OCI-LY7 (cell line): ENCODE measurements around the gene NGF. TPM values are rescaled to one million over a fixed set of nuclear protein-coding genes. Genes with fewer than 3 reads are reported as not detected.

Experiments
- BruUV-seq: library from RNA; stranded (reverse); fragments of 400-500 nt; replicated peaks from 2 replicates; lab custom pipeline; 2021; lab: Mats Ljungman, UMichigan
- CTCF ChIA-PET: fragments of 300-600 bp; sonication (Branson Sonifier 250); formaldehyde crosslinking; loops from one replicate; lab custom pipeline; 2022; ENCODE audit warnings: antibody characterized with exemption; ENCODE audit not compliant: unreplicated experiment; lab: Charles Lee
- POLR2A ChIA-PET: fragments of 300-600 bp; sonication (Branson Sonifier 250); formaldehyde crosslinking; loops from one replicate; lab custom pipeline; 2022; ENCODE audit warnings: antibody characterized with exemption; lab: Charles Lee
- DNase-seq: peaks from one replicate; pipeline ENCODE4 v3.0.0-alpha.2; 2015; ENCODE audit warnings: low spot score
- H2AFZ ChIP-seq: fragments of 200-600 bp; sonication (generic), shearing (Covaris generic); 2 replicates; pipeline ENCODE4 v1.6.1; 2014; ENCODE audit warnings: mild to moderate bottlenecking, antibody characterized with exemption, low read length, moderate library complexity
- H3K27ac ChIP-seq: fragments of 200-600 bp; sonication (generic); 2 replicates; pipeline ENCODE4 v1.5.1; 2014; ENCODE audit warnings: mixed run types, low read depth, mild to moderate bottlenecking, moderate library complexity, low read length, inconsistent platforms; ENCODE audit not compliant: poor library complexity, severe bottlenecking
- H3K36me3 ChIP-seq: fragments of 200-600 bp; sonication (generic); 2 replicates; pipeline ENCODE4 v1.6.1; 2014; ENCODE audit warnings: mild to moderate bottlenecking, antibody characterized with exemption, low read length, moderate library complexity, mixed read lengths; ENCODE audit not compliant: insufficient read depth
- H3K4me1 ChIP-seq: fragments of 200-600 bp; sonication (generic); 2 replicates; pipeline ENCODE4 v1.5.1; 2014; ENCODE audit warnings: mild to moderate bottlenecking, low read length; ENCODE audit not compliant: insufficient read depth, poor library complexity, severe bottlenecking
- H3K4me2 ChIP-seq: fragments of 200-600 bp; sonication (generic); 2 replicates; pipeline ENCODE4 v1.6.1; 2014; ENCODE audit warnings: mild to moderate bottlenecking, low read length
- H3K4me3 ChIP-seq: fragments of 200-600 bp; sonication (generic); 2 replicates; pipeline ENCODE4 v1.5.1; 2014; ENCODE audit warnings: mild to moderate bottlenecking, low read depth, low read length; ENCODE audit not compliant: poor library complexity, severe bottlenecking
- H3K79me2 ChIP-seq: fragments of 200-600 bp; sonication (generic); 2 replicates; pipeline ENCODE4 v1.6.1; 2016; ENCODE audit warnings: low read depth, mild to moderate bottlenecking, low read length, moderate library complexity, mixed read lengths; ENCODE audit not compliant: insufficient read depth
- H3K9me2 ChIP-seq: fragments of 200-600 bp; sonication (generic); 2 replicates; pipeline ENCODE4 v1.6.1; 2016; ENCODE audit warnings: mild to moderate bottlenecking, low read length, mixed read lengths; ENCODE audit not compliant: insufficient read depth
- H3K9me3 ChIP-seq: fragments of 200-600 bp; sonication (generic); 2 replicates; pipeline ENCODE4 v1.6.1; 2014; ENCODE audit warnings: mild to moderate bottlenecking, mixed run types, low read length, mixed read lengths
- H4K20me1 ChIP-seq: fragments of 200-600 bp; sonication (generic); 2 replicates; pipeline ENCODE4 v1.6.1; 2014; ENCODE audit warnings: mild to moderate bottlenecking, antibody characterized with exemption, low read length, moderate library complexity, mixed read lengths; ENCODE audit not compliant: insufficient read depth
- CTCF ChIP-seq: fragments of 200-600 bp; sonication (generic); conservative IDR thresholded peaks from 2 replicates; pipeline ENCODE4 v1.5.1; 2014; ENCODE audit warnings: mild to moderate bottlenecking, antibody characterized with exemption, low read length, moderate library complexity, mixed read lengths
- EZH2phosphoT487 ChIP-seq: fragments of 200-600 bp; sonication (generic); IDR thresholded peaks from 2 replicates; pipeline ENCODE4 v1.6.1; 2018; ENCODE audit warnings: low read depth, borderline replicate concordance, mild to moderate bottlenecking, mixed run types, antibody characterized with exemption, low read length, moderate library complexity, mixed read lengths
- intact Hi-C: fragments of 100-400 bp; cut with micrococcal nuclease; formaldehyde crosslinking; loops from one replicate; pipeline ENCODE4 v1.10.0; 2022; ENCODE audit not compliant: unreplicated experiment
- total RNA-seq, 2 experiments: library from RNA; depleted of rRNA in 1 of 2; stranded (reverse); fragments of >200 nt in 1 of 2; shearing (Covaris generic) in 1 of 2; gene quantifications; 2 replicates each; pipeline ENCODE4 v1.2.3, GENCODE V29; 2014 to 2022

The NGF gene
- total RNA-seq, 2 experiments from 2014 or later, result not detected

- H3K4me1 ChIP-seq, result no peaks in the 10 kb centered on the region
- H4K20me1 ChIP-seq, result no peaks in the 10 kb centered on the region
- H3K79me2 ChIP-seq, result no peaks in the 10 kb centered on the region
- no peaks in the 10 kb centered on the region for H3K36me3 ChIP-seq
- no peaks in the 10 kb centered on the region for H3K9me2 ChIP-seq
- no peak overlapping the region for H3K27ac ChIP-seq
- CTCF ChIA-PET, result no interaction called here
- no TSS peak for BruUV-seq
- POLR2A ChIA-PET, result no interaction called here
- H2AFZ ChIP-seq, result no peak overlapping the region
- DNase-seq, result no peak
- H3K9me3 ChIP-seq, result no peaks in the 10 kb centered on the region
- H3K4me3 ChIP-seq, result no peak overlapping the region
- TF ChIP-seq EZH2phosphoT487 (no peak), CTCF (no peak)
- no peak overlapping the region for H3K4me2 ChIP-seq
- intact Hi-C loops, result loop anchor here (5.0 to 10.0 kb wide), 3 partner anchors 75 to 318 kb away; no protein-coding TSS in a partner anchor
Measured at GRCh38 chr1:115277276-115277675, 60.8 kb downstream of the NGF start.

- no peaks in the 10 kb centered on the region for H3K9me3 ChIP-seq
- H3K36me3 ChIP-seq, result no peaks in the 10 kb centered on the region
- BruUV-seq, result no TSS peak
- no peak overlapping the region for H2AFZ ChIP-seq
- TF ChIP-seq CTCF (peak; percentile 89), EZH2phosphoT487 (no peak)
- ChIA-PET CTCF (interaction anchor here (1.4 kb wide), 1 partner anchor 194 kb away, joined by 3 read pairs; no protein-coding TSS in a partner anchor), POLR2A (no interaction called here)
- no peak overlapping the region for H3K4me3 ChIP-seq
- no peaks in the 10 kb centered on the region for H3K79me2 ChIP-seq
- H3K9me2 ChIP-seq, result no peaks in the 10 kb centered on the region
- no peak overlapping the region for H3K4me2 ChIP-seq
- intact Hi-C loops, result loop anchor here (1.0 to 10.0 kb wide), 4 partner anchors 77 to 320 kb away; no protein-coding TSS in a partner anchor
- H4K20me1 ChIP-seq, result no peaks in the 10 kb centered on the region
- no peak overlapping the region for H3K27ac ChIP-seq
- H3K4me1 ChIP-seq, result no peaks in the 10 kb centered on the region
- DNase-seq, result peak; percentile 55
Measured at GRCh38 chr1:115275216-115275615, 62.8 kb downstream of the NGF start.

GRCh38 chr1:115274467-115274866 is 63.6 kb downstream of the NGF start:
- no peak for DNase-seq
- no peak overlapping the region for H3K4me3 ChIP-seq
- no peak overlapping the region for H2AFZ ChIP-seq
- H3K79me2 ChIP-seq, result no peaks in the 10 kb centered on the region
- POLR2A ChIA-PET, result no interaction called here
- no peaks in the 10 kb centered on the region for H3K36me3 ChIP-seq
- H3K9me2 ChIP-seq, result no peaks in the 10 kb centered on the region
- BruUV-seq, result no TSS peak
- CTCF ChIA-PET, result no interaction called here
- H3K4me2 ChIP-seq, result no peak overlapping the region
- no peak overlapping the region for H3K27ac ChIP-seq
- H3K4me1 ChIP-seq, result no peaks in the 10 kb centered on the region
- no peaks in the 10 kb centered on the region for H3K9me3 ChIP-seq
- no peak for TF ChIP-seq EZH2phosphoT487
- no peak for TF ChIP-seq CTCF
- intact Hi-C loops, result loop anchor here (10.0 kb wide), 2 partner anchors 140 to 320 kb away; no protein-coding TSS in a partner anchor
- no peaks in the 10 kb centered on the region for H4K20me1 ChIP-seq
